Activated naive CD4-positive, alpha-beta T cell (primary cell): ENCODE data around the gene CORIN.
"Not testable (repeated sequence)": the region's sequence is repeated elsewhere in the genome, so short reads cannot be mapped to it uniquely, and the experiment has no call there.

ENCODE experiments used
- DNase-seq, 4 experiments: peaks; one replicate each; lab custom pipeline; 2025; lab: John Stamatoyannopoulos, UW

Gene CORIN

DNA sequence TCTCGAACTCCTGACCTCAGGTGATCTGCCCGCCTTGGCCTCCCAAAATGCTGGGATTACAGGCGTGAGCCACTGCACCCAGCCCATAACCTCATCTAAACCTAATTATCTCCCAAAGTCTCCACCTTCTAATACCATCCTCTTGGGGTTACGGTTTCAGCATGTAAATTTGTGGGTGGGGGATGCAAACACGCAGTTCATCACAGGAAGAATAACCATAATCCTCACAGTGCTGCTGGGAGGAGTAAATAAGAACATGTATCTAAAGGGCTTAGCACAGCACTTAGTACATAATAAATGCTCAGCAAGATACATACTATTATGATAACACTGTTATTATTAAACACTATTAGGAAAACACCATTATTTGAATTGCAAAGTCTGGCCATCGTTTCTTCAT lies 116.4 kb downstream of the CORIN start:
- DNase-seq, result no peak

- DNase-seq, result no peak
Measured at GRCh38 chr4:47720787-47721186, 117.1 kb downstream of the CORIN start.

DNA sequence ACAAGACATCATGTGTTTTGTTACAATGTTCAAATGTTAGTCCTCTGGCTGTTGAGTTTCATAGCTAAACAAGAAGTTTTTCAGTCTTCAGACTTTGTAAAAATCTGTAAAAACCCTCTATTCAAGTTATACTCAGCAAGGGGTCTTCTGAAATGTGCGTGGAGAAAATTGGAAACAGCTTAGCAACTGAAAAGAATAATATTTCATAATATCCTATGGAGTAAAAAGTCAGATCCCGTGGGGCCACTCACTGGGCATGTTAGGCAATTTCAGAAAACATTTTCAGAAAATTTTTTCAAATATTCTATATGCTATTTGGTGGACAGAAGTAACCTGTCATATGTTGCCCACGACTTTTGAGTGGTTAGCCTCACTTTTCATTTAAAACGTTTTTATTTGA lies 118.3 kb downstream of the CORIN start:
- no peak for DNase-seq

DNA sequence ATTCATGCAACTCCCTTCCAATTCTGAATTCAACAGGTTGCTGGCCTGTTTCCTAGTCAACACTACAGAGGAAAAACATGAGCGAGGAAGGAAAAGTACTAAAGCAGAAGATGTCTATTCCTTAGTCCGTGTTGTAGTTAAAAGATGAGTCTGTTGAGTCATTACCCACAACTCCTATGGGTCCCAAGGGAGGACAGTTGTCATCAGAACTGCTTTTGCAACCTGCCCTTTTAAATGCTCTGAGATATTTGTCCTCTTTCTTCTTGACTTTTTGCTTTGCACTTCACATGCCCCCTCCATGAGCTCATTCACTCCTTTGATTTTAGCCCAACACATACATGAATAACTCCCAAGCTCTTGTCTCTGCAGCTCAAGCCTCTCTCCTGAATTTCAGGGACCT lies 119.2 kb downstream of the CORIN start:
- no peak for DNase-seq

- DNase-seq, result no peak
Measured at GRCh38 chr4:47717188-47717587, 120.7 kb downstream of the CORIN start.

DNA sequence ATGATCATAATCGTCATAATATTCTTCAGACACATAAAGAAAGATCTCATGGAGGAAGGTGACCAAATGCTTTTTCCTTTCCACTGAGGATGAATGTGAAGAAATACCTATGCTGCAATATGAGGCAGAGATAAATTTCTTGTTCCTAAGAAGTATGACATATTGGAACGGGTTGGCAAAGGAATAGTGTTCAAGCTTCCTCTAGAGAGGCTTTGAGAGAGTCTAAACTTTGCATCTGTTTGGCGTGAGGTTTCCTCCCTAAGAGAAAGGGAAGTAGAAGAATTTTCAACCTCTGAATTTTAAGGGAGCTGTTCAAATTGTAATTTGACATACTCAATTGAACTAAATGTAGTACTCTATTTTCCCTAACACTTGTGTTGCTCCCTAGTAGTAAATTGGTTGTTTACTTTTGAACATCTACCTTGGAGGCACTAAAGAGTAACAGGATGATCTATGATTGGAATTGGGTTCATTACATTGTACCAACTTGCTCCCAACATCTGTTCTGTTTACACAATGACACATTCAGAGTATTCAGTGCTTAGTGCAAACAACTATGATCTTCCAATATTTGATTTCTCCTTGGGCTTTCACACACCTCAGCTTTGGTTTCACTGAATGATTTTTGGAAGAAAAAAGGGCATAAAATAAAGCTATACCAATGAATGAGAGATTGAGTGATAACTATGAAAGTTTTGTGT lies 122.0 kb downstream of the CORIN start:
- no peak for DNase-seq

GRCh38 chr4:47714269-47714668 lies 123.6 kb downstream of the CORIN start:
- no peak for DNase-seq

DNA sequence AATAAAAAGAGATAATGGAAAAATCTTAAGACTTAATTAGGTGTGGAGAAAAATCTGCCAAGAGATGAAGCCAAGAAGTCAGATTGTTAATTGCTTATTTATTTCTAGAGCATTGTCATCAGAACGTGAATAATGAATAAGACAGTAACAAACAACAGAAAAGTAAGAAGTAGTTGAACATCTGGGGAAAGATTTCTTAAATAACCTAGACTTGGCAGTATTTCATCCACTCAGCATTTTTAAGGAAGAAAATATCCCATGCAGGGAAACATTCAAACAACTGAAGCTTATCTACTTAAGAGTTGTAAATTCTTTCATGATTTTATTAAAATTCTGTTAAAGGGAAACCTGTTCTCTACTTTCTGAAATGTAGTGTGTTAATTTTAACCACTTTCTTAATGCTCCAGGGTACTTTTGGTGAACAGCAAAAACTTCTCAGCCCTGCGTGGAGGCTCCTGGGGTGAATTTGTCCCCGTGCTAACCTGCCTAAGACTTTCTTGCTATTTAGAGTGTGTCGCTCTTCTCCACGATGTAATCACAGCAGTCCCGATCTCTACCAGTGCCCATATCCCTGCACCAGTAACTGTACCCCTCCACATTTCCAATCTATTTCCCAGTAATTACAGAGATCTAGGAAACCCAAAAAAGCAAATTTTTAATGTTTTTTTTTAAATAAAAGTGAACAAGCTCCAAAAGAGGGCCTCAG lies 124.6 kb downstream of the CORIN start:
- DNase-seq, result no peak

DNA sequence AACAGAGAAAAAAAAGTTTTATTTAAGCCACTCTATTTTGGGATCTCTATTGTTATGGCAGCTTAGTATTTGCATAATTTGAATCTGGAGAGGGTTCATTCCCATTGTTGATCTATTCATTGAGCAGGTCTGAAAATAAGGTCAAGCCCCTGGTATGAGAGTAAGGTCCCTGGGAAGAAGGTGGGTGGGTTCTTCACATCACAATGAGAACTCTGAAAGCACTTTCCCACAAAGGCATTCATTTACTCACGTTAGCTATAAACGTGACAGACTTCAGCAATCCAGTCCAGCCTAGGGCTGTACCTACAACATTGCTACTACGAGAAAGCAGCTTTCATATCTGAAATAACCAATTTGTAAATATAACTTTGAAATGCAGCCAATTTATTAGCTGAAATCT lies 126.2 kb downstream of the CORIN start:
- DNase-seq, result no peak

DNA sequence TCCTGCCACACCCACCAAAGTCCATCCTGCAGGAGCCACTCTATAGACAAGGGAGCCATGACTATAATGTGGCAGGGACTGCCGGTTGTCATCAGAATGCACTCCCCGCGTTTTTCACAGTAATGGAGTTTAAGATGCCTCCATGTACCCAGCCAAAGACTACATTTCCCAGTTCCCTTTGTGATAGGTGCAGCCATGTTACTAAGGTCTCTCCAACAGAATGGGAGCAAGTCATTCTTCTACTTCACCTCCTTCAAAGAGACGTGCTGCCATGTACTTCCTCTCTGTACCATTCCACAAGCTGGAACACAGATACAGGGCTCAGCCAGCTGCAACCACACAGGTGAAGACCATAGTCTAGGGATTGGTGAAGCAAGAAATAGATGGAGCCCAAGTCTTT lies 126.7 kb downstream of the CORIN start:
- DNase-seq, result no peak

GRCh38 chr4:47706352-47706751 lies 131.5 kb downstream of the CORIN start:
- not testable (repeated sequence) for DNase-seq

DNA sequence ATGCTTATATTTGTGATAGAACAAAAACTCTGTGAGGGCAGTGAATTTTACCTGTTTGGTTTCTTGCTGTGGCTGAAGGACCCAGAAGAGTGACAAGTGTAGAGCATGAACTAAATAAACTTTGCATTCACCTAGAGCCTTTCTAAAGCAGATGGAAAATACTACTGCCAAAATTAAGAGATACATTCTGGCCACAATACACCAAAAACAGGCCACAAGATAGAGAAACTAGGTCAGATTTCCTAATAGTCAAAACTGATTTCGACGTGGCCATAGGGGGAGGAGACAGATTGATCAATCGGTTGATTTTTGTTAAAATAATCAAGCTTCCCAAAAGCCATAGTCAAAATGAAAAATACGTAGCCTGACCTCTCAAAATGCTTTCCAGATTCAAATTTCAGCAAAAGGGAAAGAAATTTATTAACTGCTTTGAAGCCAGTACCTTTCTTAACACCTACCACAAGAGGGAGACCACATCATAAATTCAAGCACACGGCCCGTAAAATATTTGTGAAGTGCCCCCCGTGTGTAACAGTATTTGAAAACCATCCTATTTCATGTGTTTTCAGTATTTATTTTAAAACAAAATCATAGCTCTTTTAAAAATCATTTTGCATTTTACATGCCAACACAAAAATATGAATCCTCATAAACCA lies 132.4 kb downstream of the CORIN start:
- DNase-seq, result no peak

GRCh38 chr4:47704693-47705325 lies 133.1 kb downstream of the CORIN start:
- DNase-seq, result no peak

DNA sequence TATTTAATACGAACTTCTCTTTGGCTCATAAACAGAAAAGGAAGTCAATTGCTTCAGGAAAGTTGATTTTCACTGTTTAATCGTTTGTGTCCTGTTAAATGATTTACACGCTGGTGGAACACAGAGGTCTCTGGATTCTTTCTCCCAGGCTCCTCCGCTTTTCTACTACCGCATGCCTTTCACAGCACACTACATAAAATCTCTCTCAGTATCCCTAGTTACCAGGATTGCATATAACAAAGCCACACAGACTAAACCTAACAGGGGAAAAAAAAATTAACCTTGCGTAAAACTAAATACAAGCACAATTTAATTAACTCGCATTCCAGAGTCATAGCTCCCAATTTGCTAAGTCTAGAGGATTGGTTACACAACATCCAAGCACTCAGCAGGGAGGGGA lies 133.9 kb downstream of the CORIN start:
- DNase-seq, result no peak

DNA sequence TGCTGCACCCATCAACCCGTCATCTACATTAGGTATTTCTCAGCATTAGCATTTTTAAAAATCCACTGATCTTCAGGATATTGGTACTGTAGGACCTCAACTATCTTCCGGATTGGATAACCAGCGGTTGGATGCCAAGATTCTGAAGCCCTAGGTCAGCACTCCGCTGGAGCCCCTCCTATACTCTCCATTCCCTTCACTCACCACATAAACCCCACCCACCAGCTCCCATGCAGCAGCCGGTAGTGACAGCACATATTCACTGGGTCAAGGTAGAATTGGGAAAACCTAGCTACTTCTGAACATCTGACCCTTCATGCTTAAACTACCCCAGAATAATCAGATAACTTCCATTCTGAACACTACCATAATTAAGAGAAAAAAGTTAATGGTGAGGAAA lies 134.9 kb downstream of the CORIN start:
- DNase-seq, result no peak

DNA sequence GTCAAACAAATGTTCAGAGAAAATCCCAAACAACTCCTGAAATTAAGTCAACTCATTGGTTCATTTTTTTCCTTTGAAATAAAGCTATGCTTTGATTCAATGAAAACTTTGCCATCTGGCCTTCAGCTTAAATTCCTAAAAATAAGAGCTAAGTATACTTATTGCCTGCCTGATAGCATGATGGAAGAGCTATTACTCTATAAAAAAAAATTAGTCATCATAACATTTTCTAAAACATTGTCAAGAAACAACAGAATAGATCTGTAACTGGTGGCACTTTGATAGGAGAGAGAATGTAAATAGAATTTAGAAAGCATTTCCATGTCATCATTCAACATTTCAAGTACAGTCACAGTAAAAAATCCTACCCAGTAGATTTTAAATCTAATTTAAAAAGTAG lies 136.6 kb downstream of the CORIN start:
- DNase-seq, result no peak

GRCh38 chr4:47698837-47699236 lies 139.0 kb downstream of the CORIN start:
- no peak for DNase-seq

- no peak for DNase-seq
Measured at GRCh38 chr4:47696823-47697222, 141.0 kb downstream of the CORIN start.

DNA sequence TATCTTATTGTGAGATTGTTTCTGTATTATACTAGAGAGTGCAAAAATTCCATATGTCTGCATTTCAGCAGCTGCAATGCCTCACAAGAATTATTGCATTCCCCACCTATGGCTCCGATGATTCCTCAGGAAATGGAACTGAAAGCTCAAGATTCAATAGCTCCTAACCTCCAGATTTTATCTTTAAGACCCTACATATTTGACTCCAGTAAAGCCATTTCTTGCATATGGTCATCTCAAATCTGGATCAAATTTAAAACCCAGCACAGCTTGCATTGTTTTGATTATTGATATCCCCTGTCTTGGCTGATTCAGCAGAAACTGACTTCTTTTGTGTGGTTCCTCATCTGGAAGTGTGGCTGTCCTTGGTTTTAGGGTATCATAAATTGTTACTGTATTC lies 142.6 kb downstream of the CORIN start:
- DNase-seq, result no peak

- no peak for DNase-seq
Measured at GRCh38 chr4:47694322-47694721, 143.5 kb downstream of the CORIN start.

- no peak for DNase-seq
Measured at GRCh38 chr4:47692691-47693090, 145.2 kb downstream of the CORIN start.

- DNase-seq, result not testable (repeated sequence)
Measured at GRCh38 chr4:47691757-47692383, 146.0 kb downstream of the CORIN start.
